ENCODE measurements around the gene RCAN1. TPM values are rescaled to one million over a fixed set of nuclear protein-coding genes. Genes with fewer than 3 reads are reported as not detected.
A peak's percentile ranks its signal among the peaks of the same experiment; 100 is the strongest.

The RCAN1 gene
- total and polyA plus RNA-seq, 4 donors = 12.2 to 32.8 (median 29.8) TPM

GRCh38 chr21:34618941-34619340 is 4.0 kb upstream of the RCAN1 start:
- DNase-seq (no peak), ATAC-seq (ENCODE audit: insufficient read depth, low FRiP score) (no peak)
- H3K27me3 ChIP-seq (ENCODE audit: control insufficient read depth in 3 of 3, insufficient read depth in 3 of 3, low read length in 2 of 3) = peaks cover 0 to 7% (median 3%) of the 10 kb centered on the region in 3 donors
- peaks cover 0 to 5% (median under 1%) of the 10 kb centered on the region in 5 donors for H3K4me1 ChIP-seq (ENCODE audit: control insufficient read depth in 5 of 5, insufficient read depth in 5 of 5, low read length in 5 of 5)
- no peaks in the 10 kb centered on the region for H3K9me3 ChIP-seq (ENCODE audit: control insufficient read depth in 4 of 4, insufficient read depth in 3 of 4, low read length in 3 of 4)
- H3K27ac ChIP-seq (ENCODE audit: low read depth in 1 of 2, low read length in 1 of 2) = no peak overlapping the region
- H3K9ac ChIP-seq (ENCODE audit: insufficient read depth in 1 of 2, low read length in 2 of 2) = no peak overlapping the region
- H3K36me3 ChIP-seq (ENCODE audit: control insufficient read depth in 4 of 4, insufficient read depth in 4 of 4, low read length in 4 of 4) = no peaks in the 10 kb centered on the region
- H3K4me3 ChIP-seq = no peak overlapping the region
- no peak for TF ChIP-seq CTCF (IDR thresholded peaks at IDR 0.05; ENCODE audit: control extremely low read depth, extremely low read depth)
- 42 to 67% methylated on average over 1 of the region's 1 CpG for WGBS, 2 donors

GRCh38 chr21:34617753-34618339 is 2.9 kb upstream of the RCAN1 start:
- peaks cover 0 to 8% (median 6%) of the 10 kb centered on the region in 5 donors for H3K4me1 ChIP-seq (ENCODE audit: control insufficient read depth in 5 of 5, insufficient read depth in 5 of 5, low read length in 5 of 5)
- 67 to 74% methylated on average over 8 of the region's 8 CpGs for WGBS, 2 donors
- H3K36me3 ChIP-seq (ENCODE audit: control insufficient read depth in 4 of 4, insufficient read depth in 4 of 4, low read length in 4 of 4) = no peaks in the 10 kb centered on the region
- H3K27me3 ChIP-seq (ENCODE audit: control insufficient read depth in 3 of 3, insufficient read depth in 3 of 3, low read length in 2 of 3) = peaks cover 0 to 11% (median 11%) of the 10 kb centered on the region in 3 donors
- H3K9me3 ChIP-seq (ENCODE audit: control insufficient read depth in 4 of 4, insufficient read depth in 3 of 4, low read length in 3 of 4) = no peaks in the 10 kb centered on the region
- ATAC-seq (ENCODE audit: insufficient read depth, low FRiP score) (no peak), DNase-seq (no peak)
- TF ChIP-seq CTCF (IDR thresholded peaks at IDR 0.05; ENCODE audit: control extremely low read depth, extremely low read depth) = no peak
- H3K27ac ChIP-seq (ENCODE audit: low read depth in 1 of 2, low read length in 1 of 2) = no peak overlapping the region
- H3K9ac ChIP-seq (ENCODE audit: insufficient read depth in 1 of 2, low read length in 2 of 2) = no peak overlapping the region
- H3K4me3 ChIP-seq = no peak overlapping the region

- DNase-seq (no peak), ATAC-seq (ENCODE audit: insufficient read depth, low FRiP score) (peak; percentile 9)
- peak overlapping the region; percentile 14 to 44 for H3K9ac ChIP-seq (ENCODE audit: insufficient read depth in 1 of 2, low read length in 2 of 2)
- H3K27me3 ChIP-seq (ENCODE audit: control insufficient read depth in 3 of 3, insufficient read depth in 3 of 3, low read length in 2 of 3) = peaks cover 0 to 11% (median 9%) of the 10 kb centered on the region in 3 donors
- no peaks in the 10 kb centered on the region for H3K36me3 ChIP-seq (ENCODE audit: control insufficient read depth in 4 of 4, insufficient read depth in 4 of 4, low read length in 4 of 4)
- 3 to 7% methylated on average over 8 of the region's 8 CpGs for WGBS, 2 donors
- H3K4me3 ChIP-seq = peak overlapping the region; percentile 94
- H3K4me1 ChIP-seq (ENCODE audit: control insufficient read depth in 5 of 5, insufficient read depth in 5 of 5, low read length in 5 of 5) = peaks cover 0 to 17% (median 6%) of the 10 kb centered on the region in 5 donors
- peak overlapping the region; percentile 91 to 95 for H3K27ac ChIP-seq (ENCODE audit: low read depth in 1 of 2, low read length in 1 of 2)
- H3K9me3 ChIP-seq (ENCODE audit: control insufficient read depth in 4 of 4, insufficient read depth in 3 of 4, low read length in 3 of 4) = no peaks in the 10 kb centered on the region
- TF ChIP-seq CTCF (IDR thresholded peaks at IDR 0.05; ENCODE audit: control extremely low read depth, extremely low read depth) = no peak
These were observed 538 bp upstream of the RCAN1 start for GRCh38 chr21:34615487-34615814.

Data from lung (tissue), 12 donors.